KBM-7 (cell line): Measurements from ENCODE around the gene NINJ1.
A peak's percentile ranks its signal among the peaks of the same experiment; 100 is the strongest.

Experiments
- DNase-seq: peaks from one replicate; pipeline ENCODE4 v3.0.0-alpha.2; 2015
- in situ Hi-C: fragments of 300-500 bp; cut with MboI; formaldehyde crosslinking; loops from 2 replicates; pipeline ENCODE4 v1.14.3; 2020; ENCODE audit warnings: low sequenced_read_pairs, low pct_unique_long_range_greater_than_20kb, mixed read lengths

NINJ1 gene

GRCh38 chr9:93134015-93134739 lies at the start of gene NINJ1:
TSS of gene NINJ1 (minus strand) at chr9:93134251. CDS start at chr9:93134217, 34 bp downstream.
- DNase-seq, result peak; percentile 74
- in situ Hi-C loops, result no loop called here

- no peak for DNase-seq
- in situ Hi-C loops, result no loop called here
Observed at GRCh38 chr9:93183131-93183662, 49.1 kb upstream of the NINJ1 start.

GRCh38 chr9:93182572-93182971 lies 48.5 kb upstream of the NINJ1 start:
- in situ Hi-C loops, result no loop called here
- no peak for DNase-seq

- in situ Hi-C loops, result no loop called here
- no peak for DNase-seq
Observed at GRCh38 chr9:93181672-93182435, 47.8 kb upstream of the NINJ1 start.

- no peak for DNase-seq
- in situ Hi-C loops, result no loop called here
Observed at GRCh38 chr9:93180938-93181337, 46.9 kb upstream of the NINJ1 start.

- in situ Hi-C loops, result no loop called here
- DNase-seq, result no peak
Observed at GRCh38 chr9:93178851-93179786, 45.1 kb upstream of the NINJ1 start.

- in situ Hi-C loops, result no loop called here
- DNase-seq, result no peak
Observed at GRCh38 chr9:93177676-93178075, 43.6 kb upstream of the NINJ1 start.

GRCh38 chr9:93174976-93175375 lies 40.9 kb upstream of the NINJ1 start:
- in situ Hi-C loops, result no loop called here
- DNase-seq, result no peak

GRCh38 chr9:93173365-93174051 lies 39.5 kb upstream of the NINJ1 start:
- no peak for DNase-seq
- in situ Hi-C loops, result no loop called here

- DNase-seq, result no peak
- in situ Hi-C loops, result no loop called here
Observed at GRCh38 chr9:93172666-93173364, 38.8 kb upstream of the NINJ1 start.

- DNase-seq, result no peak
- in situ Hi-C loops, result no loop called here
Observed at GRCh38 chr9:93171261-93171990, 37.4 kb upstream of the NINJ1 start.

GRCh38 chr9:93170571-93170970 lies 36.5 kb upstream of the NINJ1 start:
- in situ Hi-C loops, result no loop called here
- no peak for DNase-seq

GRCh38 chr9:93169444-93169843 lies 35.4 kb upstream of the NINJ1 start:
- no peak for DNase-seq
- in situ Hi-C loops, result loop anchor here (10.0 kb wide), 1 partner anchor 135 kb away; no protein-coding TSS in a partner anchor

GRCh38 chr9:93168581-93168980 lies 34.5 kb upstream of the NINJ1 start:
- in situ Hi-C loops, result loop anchor here (10.0 kb wide), 1 partner anchor 136 kb away; no protein-coding TSS in a partner anchor
- no peak for DNase-seq

GRCh38 chr9:93167838-93168237 lies 33.8 kb upstream of the NINJ1 start:
- no peak for DNase-seq
- in situ Hi-C loops, result loop anchor here (10.0 kb wide), 1 partner anchor 137 kb away; no protein-coding TSS in a partner anchor

- no peak for DNase-seq
- in situ Hi-C loops, result loop anchor here (10.0 kb wide), 1 partner anchor 138 kb away; no protein-coding TSS in a partner anchor
Observed at GRCh38 chr9:93167185-93167584, 33.1 kb upstream of the NINJ1 start.

GRCh38 chr9:93166699-93167098 lies 32.6 kb upstream of the NINJ1 start:
- no peak for DNase-seq
- in situ Hi-C loops, result loop anchor here (10.0 kb wide), 1 partner anchor 138 kb away; no protein-coding TSS in a partner anchor
